GM12801 (cell line): Measurements from ENCODE around the gene MFN1.

ENCODE experiments used
- TF ChIP-seq, protein P1 (sequence below): IDR thresholded peaks from one replicate; pipeline ENCODE4 v1.5.1; 2011; ENCODE audit warnings: control low read depth; ENCODE audit not compliant: insufficient read length; ENCODE audit errors: extremely low read depth

Gene MFN1

DNA sequence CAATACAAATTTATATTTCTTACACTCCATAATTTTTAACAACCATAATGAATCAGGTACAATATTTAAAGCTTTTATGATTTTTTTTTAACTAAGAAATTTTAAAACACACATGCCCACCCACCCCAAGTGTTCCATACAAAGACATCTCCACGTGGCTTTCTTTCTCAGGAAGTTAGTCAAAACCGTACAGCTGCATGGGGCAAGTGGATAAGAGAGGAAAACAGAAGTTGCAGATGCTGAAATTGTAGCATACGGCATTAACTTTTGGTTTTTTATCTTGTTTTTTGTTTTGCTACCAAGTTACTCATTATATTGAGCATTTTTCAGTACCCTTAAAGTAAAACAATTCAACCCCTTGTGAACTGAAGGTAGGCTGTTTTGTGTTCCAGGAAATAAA, 89.0 kb downstream of the MFN1 start:
- TF ChIP-seq, protein P1, sequence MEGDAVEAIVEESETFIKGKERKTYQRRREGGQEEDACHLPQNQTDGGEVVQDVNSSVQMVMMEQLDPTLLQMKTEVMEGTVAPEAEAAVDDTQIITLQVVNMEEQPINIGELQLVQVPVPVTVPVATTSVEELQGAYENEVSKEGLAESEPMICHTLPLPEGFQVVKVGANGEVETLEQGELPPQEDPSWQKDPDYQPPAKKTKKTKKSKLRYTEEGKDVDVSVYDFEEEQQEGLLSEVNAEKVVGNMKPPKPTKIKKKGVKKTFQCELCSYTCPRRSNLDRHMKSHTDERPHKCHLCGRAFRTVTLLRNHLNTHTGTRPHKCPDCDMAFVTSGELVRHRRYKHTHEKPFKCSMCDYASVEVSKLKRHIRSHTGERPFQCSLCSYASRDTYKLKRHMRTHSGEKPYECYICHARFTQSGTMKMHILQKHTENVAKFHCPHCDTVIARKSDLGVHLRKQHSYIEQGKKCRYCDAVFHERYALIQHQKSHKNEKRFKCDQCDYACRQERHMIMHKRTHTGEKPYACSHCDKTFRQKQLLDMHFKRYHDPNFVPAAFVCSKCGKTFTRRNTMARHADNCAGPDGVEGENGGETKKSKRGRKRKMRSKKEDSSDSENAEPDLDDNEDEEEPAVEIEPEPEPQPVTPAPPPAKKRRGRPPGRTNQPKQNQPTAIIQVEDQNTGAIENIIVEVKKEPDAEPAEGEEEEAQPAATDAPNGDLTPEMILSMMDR = no peak

- TF ChIP-seq, protein P1 = no peak
Observed at GRCh38 chr3:179438841-179439240, 91.3 kb downstream of the MFN1 start.
